GM12892 (cell line): ENCODE measurements around the gene KCTD19.

Source experiments
- DNase-seq: peaks from one replicate; pipeline ENCODE4 v3.0.0; 2011; ENCODE audit not compliant: insufficient read length
- FAIRE-seq: peaks from 2 replicates; lab custom pipeline; 2011; peaks lifted over from hg19 to GRCh38; lab: Jason Lieb, UNC
- POLR2A ChIP-seq: IDR thresholded peaks from 2 replicates; pipeline ENCODE4 v1.6.1; 2011; ENCODE audit warnings: low read depth, low read length, control low read depth
- POLR2AphosphoS5 ChIP-seq: IDR thresholded peaks from 2 replicates; pipeline ENCODE4 v1.6.1; 2011; ENCODE audit warnings: low read depth, low read length, control low read depth
- TAF1 ChIP-seq: IDR thresholded peaks from 2 replicates; pipeline ENCODE4 v1.6.1; 2011; ENCODE audit warnings: low read depth, mild to moderate bottlenecking, control low read depth, low read length, borderline replicate concordance

Gene KCTD19

GRCh38 chr16:67294938-67295361, 31.6 kb downstream of the KCTD19 start:
- no peak for DNase-seq
- no peak for FAIRE-seq
- no peak for TF ChIP-seq TAF1
- no peak for TF ChIP-seq POLR2AphosphoS5
- no peak for TF ChIP-seq POLR2A

- FAIRE-seq (no peak), DNase-seq (no peak)
- TF ChIP-seq POLR2A: no peak
- TF ChIP-seq POLR2AphosphoS5: no peak
- TF ChIP-seq TAF1: no peak
Measured at GRCh38 chr16:67294171-67294757, 32.3 kb downstream of the KCTD19 start.

GRCh38 chr16:67291461-67291860, 35.1 kb downstream of the KCTD19 start:
- no peak for DNase-seq
- TF ChIP-seq TAF1 (no peak), POLR2AphosphoS5 (no peak), POLR2A (no peak)
- no peak for FAIRE-seq

- no peak for DNase-seq
- no peak for TF ChIP-seq TAF1
Measured at GRCh38 chr16:67287960-67288359, 38.6 kb downstream of the KCTD19 start.

GRCh38 chr16:67286441-67287235, 39.9 kb downstream of the KCTD19 start:
- no peak for TF ChIP-seq POLR2AphosphoS5
- no peak for TF ChIP-seq POLR2A
- TF ChIP-seq TAF1: no peak
- FAIRE-seq: no peak
- no peak for DNase-seq

More at GRCh38 chr16:67287960-67288359, 38.6 kb downstream of the KCTD19 start:
- FAIRE-seq: no peak

GRCh38 chr16:67284699-67285646, 41.6 kb downstream of the KCTD19 start:
- DNase-seq (no peak), FAIRE-seq (no peak)
- TF ChIP-seq POLR2A (no peak), TAF1 (no peak), POLR2AphosphoS5 (no peak)

GRCh38 chr16:67283826-67284555, 42.5 kb downstream of the KCTD19 start:
- DNase-seq: no peak
- no peak for FAIRE-seq

GRCh38 chr16:67283039-67283825, 43.3 kb downstream of the KCTD19 start:
- no peak for DNase-seq
- FAIRE-seq: no peak

More at GRCh38 chr16:67283826-67284555, 42.5 kb downstream of the KCTD19 start:
- TF ChIP-seq POLR2A: no peak
- TF ChIP-seq POLR2AphosphoS5: no peak
- TF ChIP-seq TAF1: no peak

GRCh38 chr16:67282447-67282805, 44.1 kb downstream of the KCTD19 start:
- DNase-seq (no peak), FAIRE-seq (no peak)
- TF ChIP-seq POLR2AphosphoS5 (no peak), TAF1 (no peak)

More at GRCh38 chr16:67283039-67283825, 43.3 kb downstream of the KCTD19 start:
- no peak for TF ChIP-seq POLR2A
- no peak for TF ChIP-seq TAF1
- TF ChIP-seq POLR2AphosphoS5: no peak

GRCh38 chr16:67281536-67282446, 44.8 kb downstream of the KCTD19 start:
- DNase-seq: no peak

More at GRCh38 chr16:67281536-67282446, 44.8 kb downstream of the KCTD19 start:
- FAIRE-seq: no peak
- no peak for TF ChIP-seq TAF1
- TF ChIP-seq POLR2AphosphoS5: no peak
- no peak for TF ChIP-seq POLR2A
